ENCODE measurements around the gene MYH3. TPM values are rescaled to one million over a fixed set of nuclear protein-coding genes. Genes with fewer than 3 reads are reported as not detected.

Gene MYH3
- total RNA-seq, 1 donor from 2014 or later: 2.1 TPM

GRCh38 chr17:10589553-10590145, 67.5 kb downstream of the MYH3 start:
- DNase-seq (ENCODE audit: low spot score): no peak
- H3K4me1 Mint-ChIP-seq (ENCODE audit: unreplicated experiment): no peaks in the 10 kb centered on the region
- H3K9me3 Mint-ChIP-seq (ENCODE audit: unreplicated experiment): no peaks in the 10 kb centered on the region
- no peak overlapping the region for H3K4me3 Mint-ChIP-seq (ENCODE audit: unreplicated experiment)
- H3K36me3 Mint-ChIP-seq (ENCODE audit: low read depth, unreplicated experiment): no peaks in the 10 kb centered on the region
- no peak overlapping the region for H3K27ac Mint-ChIP-seq (ENCODE audit: unreplicated experiment)
- TF ChIP-seq CTCF (IDR thresholded peaks at IDR 0.05; ENCODE audit: unreplicated experiment): no peak
- H3K27me3 Mint-ChIP-seq (ENCODE audit: unreplicated experiment): no peaks in the 10 kb centered on the region

DNA sequence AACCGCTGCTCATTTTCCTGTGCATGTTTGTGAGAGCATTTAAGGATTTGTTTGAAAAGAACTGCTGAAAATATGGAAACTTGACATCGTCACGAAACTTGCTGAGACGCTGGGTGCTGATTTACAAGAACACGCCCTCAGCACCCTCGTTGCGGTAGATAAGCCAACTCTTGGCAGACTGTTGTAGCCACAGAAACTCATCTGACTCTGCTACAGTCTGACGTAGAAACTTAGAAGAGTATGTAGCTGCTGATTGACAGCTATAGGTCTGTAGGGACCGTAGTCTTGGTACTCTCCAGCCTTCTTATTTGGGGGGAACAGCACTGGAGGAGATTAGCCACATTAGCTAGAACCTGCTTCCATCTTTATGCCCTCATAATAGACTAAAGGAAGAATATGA, 71.6 kb downstream of the MYH3 start:
- no peak overlapping the region for H3K4me3 Mint-ChIP-seq (ENCODE audit: unreplicated experiment)
- no peaks in the 10 kb centered on the region for H3K36me3 Mint-ChIP-seq (ENCODE audit: low read depth, unreplicated experiment)
- no peak for TF ChIP-seq CTCF (IDR thresholded peaks at IDR 0.05; ENCODE audit: unreplicated experiment)
- no peak overlapping the region for H3K27ac Mint-ChIP-seq (ENCODE audit: unreplicated experiment)
- no peak for DNase-seq (ENCODE audit: low spot score)
- H3K27me3 Mint-ChIP-seq (ENCODE audit: unreplicated experiment): no peaks in the 10 kb centered on the region
- no peaks in the 10 kb centered on the region for H3K9me3 Mint-ChIP-seq (ENCODE audit: unreplicated experiment)
- H3K4me1 Mint-ChIP-seq (ENCODE audit: unreplicated experiment): no peaks in the 10 kb centered on the region

- Mint-ChIP-seq H3K4me1 (ENCODE audit: unreplicated experiment) (no peaks in the 10 kb centered on the region), H3K9me3 (ENCODE audit: unreplicated experiment) (no peaks in the 10 kb centered on the region), H3K36me3 (ENCODE audit: low read depth, unreplicated experiment) (no peaks in the 10 kb centered on the region), H3K4me3 (ENCODE audit: unreplicated experiment) (no peak overlapping the region), H3K27me3 (ENCODE audit: unreplicated experiment) (no peaks in the 10 kb centered on the region), H3K27ac (ENCODE audit: unreplicated experiment) (no peak overlapping the region)
- no peak for TF ChIP-seq CTCF (IDR thresholded peaks at IDR 0.05; ENCODE audit: unreplicated experiment)
- DNase-seq (ENCODE audit: low spot score): no peak
Measured at GRCh38 chr17:10583834-10584233, 73.3 kb downstream of the MYH3 start.

- Mint-ChIP-seq H3K4me1 (ENCODE audit: unreplicated experiment) (no peaks in the 10 kb centered on the region), H3K36me3 (ENCODE audit: low read depth, unreplicated experiment) (no peaks in the 10 kb centered on the region), H3K27ac (ENCODE audit: unreplicated experiment) (no peak overlapping the region), H3K4me3 (ENCODE audit: unreplicated experiment) (no peak overlapping the region), H3K27me3 (ENCODE audit: unreplicated experiment) (no peaks in the 10 kb centered on the region), H3K9me3 (ENCODE audit: unreplicated experiment) (no peaks in the 10 kb centered on the region)
- no peak for DNase-seq (ENCODE audit: low spot score)
- TF ChIP-seq CTCF (IDR thresholded peaks at IDR 0.05; ENCODE audit: unreplicated experiment): no peak
Measured at GRCh38 chr17:10579270-10579669, 77.8 kb downstream of the MYH3 start.

Other genes with a start within 250 kb of the MYH3 start
- gene MYH8, start 235.4 kb downstream of the MYH3 start, total RNA-seq (ENCODE audit: unreplicated experiment): not detected
- gene MYH4, start 187.8 kb downstream of the MYH3 start, total RNA-seq (ENCODE audit: unreplicated experiment): not detected
- gene MYH1, start 138.8 kb downstream of the MYH3 start, total RNA-seq (ENCODE audit: unreplicated experiment): not detected
- 0.69 TPM for gene MYH2, start 107.7 kb downstream of the MYH3 start, total RNA-seq (ENCODE audit: unreplicated experiment)
- gene SCO1, start 40.2 kb upstream of the MYH3 start, total RNA-seq (ENCODE audit: unreplicated experiment): 24.0 TPM
- 5.2 TPM for gene ADPRM, start 40.3 kb upstream of the MYH3 start, total RNA-seq (ENCODE audit: unreplicated experiment)
- gene TMEM220, start 72.7 kb upstream of the MYH3 start, total RNA-seq (ENCODE audit: unreplicated experiment): 2.3 TPM
- not detected for gene TMEM238L, start 146.8 kb upstream of the MYH3 start, total RNA-seq (ENCODE audit: unreplicated experiment)
- not detected for gene PIRT, start 180.8 kb upstream of the MYH3 start, total RNA-seq (ENCODE audit: unreplicated experiment)

All from endothelial cell (in vitro differentiated cells).